ENCODE results near the gene SSH2.
A peak's percentile ranks its signal among the peaks of the same experiment; 100 is the strongest.

Gene SSH2

GRCh38 chr17:29734640-29735039 is 195.4 kb downstream of the SSH2 start (continued):
- no peak for TF ChIP-seq PRDM6 (tag by site-specific recombination; IDR thresholded peaks at IDR 0.05)

- TF ChIP-seq PRDM6 (tag by site-specific recombination; IDR thresholded peaks at IDR 0.05) (peak; percentile 66), ZFP41 (tag by site-specific recombination; IDR thresholded peaks at IDR 0.05; ENCODE audit: borderline replicate concordance) (no peak), ZNF580 (tag by site-specific recombination; IDR thresholded peaks at IDR 0.05) (no peak), ZNF274 (IDR thresholded peaks at IDR 0.05; ENCODE audit: low read length) (no peak), ZNF274 (tag by site-specific recombination; IDR thresholded peaks at IDR 0.05; ENCODE audit: borderline replicate concordance) (no peak), ZNF514 (tag by site-specific recombination; IDR thresholded peaks at IDR 0.05) (no peak), ZNF18 (tag by site-specific recombination; IDR thresholded peaks at IDR 0.05) (no peak), GLIS1 (tag by site-specific recombination; IDR thresholded peaks at IDR 0.05) (no peak), HOXD13 (CRISPR knock-in tag; IDR thresholded peaks at IDR 0.05; ENCODE audit: borderline replicate concordance) (no peak)
- H3K9me3 ChIP-seq (ENCODE audit: control insufficient read depth, insufficient read depth, low read depth, low read length), result 0 out of 2 replicates have a peak, but pooled peaks cover 2% of the 10 kb centered on the region
- ChIA-PET CTCF (interaction anchor here (0.6 to 1.2 kb wide), 5 partner anchors 12 to 611 kb away, joined by 3 read pairs; no protein-coding TSS in a partner anchor), POLR2A (no interaction called here)
- H3K4me3 ChIP-seq (ENCODE audit: low read depth, low read length), result no peak overlapping the region
- H3K4me1 ChIP-seq (ENCODE audit: control insufficient read depth, insufficient read depth, low read length), result peaks cover 4% of the 10 kb centered on the region; the same call in 1 of the 2 replicates
- H3K36me3 ChIP-seq (ENCODE audit: control insufficient read depth in 2 of 2, insufficient read depth in 1 of 2, low read length in 2 of 2), result no peaks in the 10 kb centered on the region
- H3K27ac ChIP-seq (ENCODE audit: extremely low read depth, low read depth, low read length), result no peak overlapping the region
Observed at GRCh38 chr17:29733166-29733565, 196.9 kb downstream of the SSH2 start.

- peaks cover 4% of the 10 kb centered on the region; the same call in 1 of the 2 replicates for H3K4me1 ChIP-seq (ENCODE audit: control insufficient read depth, insufficient read depth, low read length)
- TF ChIP-seq ZNF18 (tag by site-specific recombination; IDR thresholded peaks at IDR 0.05) (peak; percentile 73), ZSCAN18 (tag by site-specific recombination; IDR thresholded peaks at IDR 0.05) (no peak)
- CTCF ChIA-PET, result interaction anchor here (0.6 to 1.2 kb wide), 8 partner anchors 11 to 611 kb away, joined by 3 to 4 read pairs (median 3); no protein-coding TSS in a partner anchor
Observed at GRCh38 chr17:29732613-29733012, 197.4 kb downstream of the SSH2 start.

More at GRCh38 chr17:29732613-29733012, 197.4 kb downstream of the SSH2 start:
- Histone ChIP-seq H3K27ac (ENCODE audit: extremely low read depth, low read depth, low read length) (no peak overlapping the region), H3K9me3 (ENCODE audit: control insufficient read depth, insufficient read depth, low read depth, low read length) (0 out of 2 replicates have a peak, but pooled peaks cover 2% of the 10 kb centered on the region), H3K36me3 (ENCODE audit: control insufficient read depth in 2 of 2, insufficient read depth in 1 of 2, low read length in 2 of 2) (no peaks in the 10 kb centered on the region), H3K4me3 (ENCODE audit: low read depth, low read length) (no peak overlapping the region)
- POLR2A ChIA-PET, result interaction anchor here (1.0 kb wide), 1 partner anchor 10 kb away, joined by 5 read pairs; no protein-coding TSS in a partner anchor

Measured in HEK293 (cell line).